ENCODE measurements around the gene RANBP10.

Gene RANBP10

GRCh38 chr16:67782567-67783352 lies 23.6 kb downstream of the RANBP10 start:
- Histone ChIP-seq H3K27ac (ENCODE audit: low read depth, low read length) (no peak overlapping the region), H3K9me3 (ENCODE audit: control insufficient read depth in 5 of 5, low read length in 5 of 5) (no peaks in the 10 kb centered on the region), H3K27me3 (ENCODE audit: control insufficient read depth in 5 of 5, insufficient read depth in 4 of 5, low read length in 5 of 5) (no peaks in the 10 kb centered on the region), H3K4me1 (ENCODE audit: control insufficient read depth in 5 of 5, insufficient read depth in 5 of 5, low read length in 5 of 5) (peaks cover 0 to 5% (median 0%) of the 10 kb centered on the region in 5 donors), H3K9ac (ENCODE audit: low read length in 5 of 5) (no peak overlapping the region), H3K4me3 (ENCODE audit: low read depth in 1 of 5, low read length in 5 of 5) (no peak overlapping the region), H3K36me3 (ENCODE audit: control insufficient read depth in 5 of 5, insufficient read depth in 5 of 5, low read length in 5 of 5) (peaks cover 0 to 5% (median 3%) of the 10 kb centered on the region in 5 donors)

GRCh38 chr16:67781565-67781921 lies 24.8 kb downstream of the RANBP10 start:
- Histone ChIP-seq H3K4me1 (ENCODE audit: control insufficient read depth in 5 of 5, insufficient read depth in 5 of 5, low read length in 5 of 5) (peaks cover 0 to 5% (median 0%) of the 10 kb centered on the region in 5 donors), H3K9ac (ENCODE audit: low read length in 5 of 5) (no peak overlapping the region), H3K27me3 (ENCODE audit: control insufficient read depth in 5 of 5, insufficient read depth in 4 of 5, low read length in 5 of 5) (no peaks in the 10 kb centered on the region), H3K36me3 (ENCODE audit: control insufficient read depth in 5 of 5, insufficient read depth in 5 of 5, low read length in 5 of 5) (peaks cover 0 to 5% (median 3%) of the 10 kb centered on the region in 5 donors), H3K9me3 (ENCODE audit: control insufficient read depth in 5 of 5, low read length in 5 of 5) (no peaks in the 10 kb centered on the region), H3K27ac (ENCODE audit: low read depth, low read length) (no peak overlapping the region), H3K4me3 (ENCODE audit: low read depth in 1 of 5, low read length in 5 of 5) (no peak overlapping the region)

GRCh38 chr16:67780847-67781564 lies 25.4 kb downstream of the RANBP10 start:
- H3K4me1 ChIP-seq (ENCODE audit: control insufficient read depth in 5 of 5, insufficient read depth in 5 of 5, low read length in 5 of 5) = peaks cover 0 to 5% (median 0%) of the 10 kb centered on the region in 5 donors
- H3K4me3 ChIP-seq (ENCODE audit: low read depth in 1 of 5, low read length in 5 of 5) = no peak overlapping the region
- peaks cover 0 to 5% (median 3%) of the 10 kb centered on the region in 5 donors for H3K36me3 ChIP-seq (ENCODE audit: control insufficient read depth in 5 of 5, insufficient read depth in 5 of 5, low read length in 5 of 5)
- no peaks in the 10 kb centered on the region for H3K9me3 ChIP-seq (ENCODE audit: control insufficient read depth in 5 of 5, low read length in 5 of 5)
- H3K9ac ChIP-seq (ENCODE audit: low read length in 5 of 5) = no peak overlapping the region
- no peaks in the 10 kb centered on the region for H3K27me3 ChIP-seq (ENCODE audit: control insufficient read depth in 5 of 5, insufficient read depth in 4 of 5, low read length in 5 of 5)
- no peak overlapping the region for H3K27ac ChIP-seq (ENCODE audit: low read depth, low read length)

GRCh38 chr16:67779256-67780014 lies 26.9 kb downstream of the RANBP10 start:
- H3K36me3 ChIP-seq (ENCODE audit: control insufficient read depth in 5 of 5, insufficient read depth in 5 of 5, low read length in 5 of 5) = peaks cover 0 to 5% (median 3%) of the 10 kb centered on the region in 5 donors
- H3K9me3 ChIP-seq (ENCODE audit: control insufficient read depth in 5 of 5, low read length in 5 of 5) = no peaks in the 10 kb centered on the region
- H3K4me1 ChIP-seq (ENCODE audit: control insufficient read depth in 5 of 5, insufficient read depth in 5 of 5, low read length in 5 of 5) = peaks cover 0 to 5% (median under 1%) of the 10 kb centered on the region in 5 donors
- no peaks in the 10 kb centered on the region for H3K27me3 ChIP-seq (ENCODE audit: control insufficient read depth in 5 of 5, insufficient read depth in 4 of 5, low read length in 5 of 5)
- no peak overlapping the region for H3K27ac ChIP-seq (ENCODE audit: low read depth, low read length)
- H3K4me3 ChIP-seq (ENCODE audit: low read depth in 1 of 5, low read length in 5 of 5) = no peak overlapping the region
- H3K9ac ChIP-seq (ENCODE audit: low read length in 5 of 5) = no peak overlapping the region

- Histone ChIP-seq H3K36me3 (ENCODE audit: control insufficient read depth in 5 of 5, insufficient read depth in 5 of 5, low read length in 5 of 5) (peaks cover under 1 to 12% (median 5%) of the 10 kb centered on the region in 5 donors), H3K27ac (ENCODE audit: low read depth, low read length) (no peak overlapping the region), H3K9ac (ENCODE audit: low read length in 5 of 5) (no peak overlapping the region), H3K4me1 (ENCODE audit: control insufficient read depth in 5 of 5, insufficient read depth in 5 of 5, low read length in 5 of 5) (peaks cover 7 to 20% (median 18%) of the 10 kb centered on the region in 5 donors), H3K27me3 (ENCODE audit: control insufficient read depth in 5 of 5, insufficient read depth in 4 of 5, low read length in 5 of 5) (no peaks in the 10 kb centered on the region), H3K4me3 (ENCODE audit: low read depth in 1 of 5, low read length in 5 of 5) (no peak overlapping the region), H3K9me3 (ENCODE audit: control insufficient read depth in 5 of 5, low read length in 5 of 5) (no peaks in the 10 kb centered on the region)
Observed at GRCh38 chr16:67775273-67775672, 31.1 kb downstream of the RANBP10 start.

GRCh38 chr16:67774457-67774853 lies 31.9 kb downstream of the RANBP10 start:
- Histone ChIP-seq H3K9me3 (ENCODE audit: control insufficient read depth in 5 of 5, low read length in 5 of 5) (no peaks in the 10 kb centered on the region), H3K27ac (ENCODE audit: low read depth, low read length) (no peak overlapping the region), H3K9ac (ENCODE audit: low read length in 5 of 5) (no peak overlapping the region), H3K27me3 (ENCODE audit: control insufficient read depth in 5 of 5, insufficient read depth in 4 of 5, low read length in 5 of 5) (no peaks in the 10 kb centered on the region), H3K36me3 (ENCODE audit: control insufficient read depth in 5 of 5, insufficient read depth in 5 of 5, low read length in 5 of 5) (peaks cover 4 to 12% (median 5%) of the 10 kb centered on the region in 5 donors), H3K4me3 (ENCODE audit: low read depth in 1 of 5, low read length in 5 of 5) (no peak overlapping the region), H3K4me1 (ENCODE audit: control insufficient read depth in 5 of 5, insufficient read depth in 5 of 5, low read length in 5 of 5) (peaks cover 7 to 20% (median 18%) of the 10 kb centered on the region in 5 donors)

GRCh38 chr16:67773569-67774456 lies 32.5 kb downstream of the RANBP10 start:
- H3K9ac ChIP-seq (ENCODE audit: low read length in 5 of 5) = no peak overlapping the region
- no peaks in the 10 kb centered on the region for H3K27me3 ChIP-seq (ENCODE audit: control insufficient read depth in 5 of 5, insufficient read depth in 4 of 5, low read length in 5 of 5)
- H3K27ac ChIP-seq (ENCODE audit: low read depth, low read length) = no peak overlapping the region
- no peak overlapping the region for H3K4me3 ChIP-seq (ENCODE audit: low read depth in 1 of 5, low read length in 5 of 5)
- peaks cover 4 to 12% (median 5%) of the 10 kb centered on the region in 5 donors for H3K36me3 ChIP-seq (ENCODE audit: control insufficient read depth in 5 of 5, insufficient read depth in 5 of 5, low read length in 5 of 5)
- no peaks in the 10 kb centered on the region for H3K9me3 ChIP-seq (ENCODE audit: control insufficient read depth in 5 of 5, low read length in 5 of 5)
- H3K4me1 ChIP-seq (ENCODE audit: control insufficient read depth in 5 of 5, insufficient read depth in 5 of 5, low read length in 5 of 5) = peaks cover 7 to 20% (median 18%) of the 10 kb centered on the region in 5 donors

GRCh38 chr16:67773099-67773498 lies 33.3 kb downstream of the RANBP10 start:
- H3K27ac ChIP-seq (ENCODE audit: low read depth, low read length) = no peak overlapping the region
- no peaks in the 10 kb centered on the region for H3K9me3 ChIP-seq (ENCODE audit: control insufficient read depth in 5 of 5, low read length in 5 of 5)
- H3K4me1 ChIP-seq (ENCODE audit: control insufficient read depth in 5 of 5, insufficient read depth in 5 of 5, low read length in 5 of 5) = peaks cover 7 to 20% (median 18%) of the 10 kb centered on the region in 5 donors
- peaks cover 4 to 12% (median 5%) of the 10 kb centered on the region in 5 donors for H3K36me3 ChIP-seq (ENCODE audit: control insufficient read depth in 5 of 5, insufficient read depth in 5 of 5, low read length in 5 of 5)
- H3K9ac ChIP-seq (ENCODE audit: low read length in 5 of 5) = no peak overlapping the region
- no peaks in the 10 kb centered on the region for H3K27me3 ChIP-seq (ENCODE audit: control insufficient read depth in 5 of 5, insufficient read depth in 4 of 5, low read length in 5 of 5)
- no peak overlapping the region for H3K4me3 ChIP-seq (ENCODE audit: low read depth in 1 of 5, low read length in 5 of 5)

GRCh38 chr16:67770346-67770991 lies 35.9 kb downstream of the RANBP10 start:
- H3K27ac ChIP-seq (ENCODE audit: low read depth, low read length) = no peak overlapping the region
- no peaks in the 10 kb centered on the region for H3K27me3 ChIP-seq (ENCODE audit: control insufficient read depth in 5 of 5, insufficient read depth in 4 of 5, low read length in 5 of 5)
- H3K4me1 ChIP-seq (ENCODE audit: control insufficient read depth in 5 of 5, insufficient read depth in 5 of 5, low read length in 5 of 5) = peaks cover 7 to 24% (median 18%) of the 10 kb centered on the region in 5 donors
- no peak overlapping the region for H3K9ac ChIP-seq (ENCODE audit: low read length in 5 of 5)
- H3K4me3 ChIP-seq (ENCODE audit: low read depth in 1 of 5, low read length in 5 of 5) = no peak overlapping the region
- no peaks in the 10 kb centered on the region for H3K9me3 ChIP-seq (ENCODE audit: control insufficient read depth in 5 of 5, low read length in 5 of 5)
- peaks cover 4 to 16% (median 8%) of the 10 kb centered on the region in 5 donors for H3K36me3 ChIP-seq (ENCODE audit: control insufficient read depth in 5 of 5, insufficient read depth in 5 of 5, low read length in 5 of 5)

Data from subcutaneous abdominal adipose tissue (tissue), 5 donors.